Stromal cell of bone marrow (primary cell): Measurements from ENCODE around the gene COQ10B.
"Not testable (repeated sequence)": the region's sequence is repeated elsewhere in the genome, so short reads cannot be mapped to it uniquely, and the experiment has no call there.

ENCODE experiments used
- DNase-seq: peaks from one replicate; pipeline ENCODE4 v3.0.0-alpha.2; 2012; ENCODE audit warnings: low read depth

COQ10B gene

GRCh38 chr2:197450935-197451358 lies 2.4 kb upstream of the COQ10B start:
- not testable (repeated sequence) for DNase-seq

- no peak for DNase-seq
Observed at GRCh38 chr2:197452754-197453122, 614 bp upstream of the COQ10B start.

GRCh38 chr2:197453914-197454398 lies 604 bp downstream of the COQ10B start:
- DNase-seq, result peak; percentile 94

- no peak for DNase-seq
Observed at GRCh38 chr2:197454923-197455322, 1.6 kb downstream of the COQ10B start.

GRCh38 chr2:197455428-197455827 lies 2.1 kb downstream of the COQ10B start:
- DNase-seq, result no peak

GRCh38 chr2:197460649-197461048 lies 7.3 kb downstream of the COQ10B start:
- DNase-seq, result no peak

GRCh38 chr2:197461057-197461456 lies 7.7 kb downstream of the COQ10B start:
- DNase-seq, result peak; percentile 41

- DNase-seq, result no peak
Observed at GRCh38 chr2:197464175-197464574, 10.8 kb downstream of the COQ10B start.

GRCh38 chr2:197472166-197472565 lies 18.8 kb downstream of the COQ10B start:
- DNase-seq, result no peak

- no peak for DNase-seq
Observed at GRCh38 chr2:197477797-197478196, 24.4 kb downstream of the COQ10B start.

GRCh38 chr2:197480165-197481036 lies 27.0 kb downstream of the COQ10B start:
- no peak for DNase-seq

- DNase-seq, result not testable (repeated sequence)
Observed at GRCh38 chr2:197484248-197484647, 30.9 kb downstream of the COQ10B start.

- no peak for DNase-seq
Observed at GRCh38 chr2:197486175-197486574, 32.8 kb downstream of the COQ10B start.

GRCh38 chr2:197487385-197487784 lies 34.0 kb downstream of the COQ10B start:
- no peak for DNase-seq

- DNase-seq, result no peak
Observed at GRCh38 chr2:197495433-197496134, 42.2 kb downstream of the COQ10B start.

- no peak for DNase-seq
Observed at GRCh38 chr2:197496695-197497094, 43.3 kb downstream of the COQ10B start.

- DNase-seq, result no peak
Observed at GRCh38 chr2:197497326-197497725, 44.0 kb downstream of the COQ10B start.

GRCh38 chr2:197498235-197498936 lies 45.0 kb downstream of the COQ10B start:
- no peak for DNase-seq

GRCh38 chr2:197498937-197499593 lies 45.7 kb downstream of the COQ10B start:
- DNase-seq, result no peak

GRCh38 chr2:197499594-197500502 lies 46.5 kb downstream of the COQ10B start, which contains the start of the genes HSPD1 and HSPE1:
TSS of gene HSPD1 (minus strand) at chr2:197499840. CDS start at chr2:197498848, 992 bp downstream.
TSS of gene HSPE1 (plus strand) at chr2:197500379. CDS start at chr2:197500437, 58 bp downstream.
- DNase-seq, result peak; percentile 100
